Suppressor macrophage treated with lipopolysaccharide for 1 hour (primary cell): Measurements from ENCODE around the gene CUX1.

Experiments
- DNase-seq, 3 donors: peaks; one replicate each; pipeline ENCODE4 v3.0.0-alpha.2; 2020 to 2022

The CUX1 gene

DNA sequence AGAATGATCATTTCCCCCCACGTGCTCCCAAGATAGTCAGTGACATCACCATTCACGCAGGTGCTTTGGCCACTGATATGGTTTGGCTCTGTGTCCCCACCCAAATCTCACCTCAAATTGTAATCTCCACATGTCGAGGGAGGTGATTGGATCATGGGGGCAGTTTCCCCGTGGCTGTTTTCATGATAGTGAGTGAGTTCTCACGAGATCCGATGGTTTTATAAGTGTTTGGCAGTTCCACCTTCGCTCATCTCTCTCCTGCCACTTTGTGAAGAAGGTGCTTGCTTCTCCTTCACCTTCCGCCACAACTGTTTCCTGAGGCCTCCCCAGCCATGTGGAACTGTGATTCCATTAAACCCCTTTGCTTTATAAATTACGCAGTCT is 263.8 kb downstream of the CUX1 start:
- DNase-seq: no peak

DNA sequence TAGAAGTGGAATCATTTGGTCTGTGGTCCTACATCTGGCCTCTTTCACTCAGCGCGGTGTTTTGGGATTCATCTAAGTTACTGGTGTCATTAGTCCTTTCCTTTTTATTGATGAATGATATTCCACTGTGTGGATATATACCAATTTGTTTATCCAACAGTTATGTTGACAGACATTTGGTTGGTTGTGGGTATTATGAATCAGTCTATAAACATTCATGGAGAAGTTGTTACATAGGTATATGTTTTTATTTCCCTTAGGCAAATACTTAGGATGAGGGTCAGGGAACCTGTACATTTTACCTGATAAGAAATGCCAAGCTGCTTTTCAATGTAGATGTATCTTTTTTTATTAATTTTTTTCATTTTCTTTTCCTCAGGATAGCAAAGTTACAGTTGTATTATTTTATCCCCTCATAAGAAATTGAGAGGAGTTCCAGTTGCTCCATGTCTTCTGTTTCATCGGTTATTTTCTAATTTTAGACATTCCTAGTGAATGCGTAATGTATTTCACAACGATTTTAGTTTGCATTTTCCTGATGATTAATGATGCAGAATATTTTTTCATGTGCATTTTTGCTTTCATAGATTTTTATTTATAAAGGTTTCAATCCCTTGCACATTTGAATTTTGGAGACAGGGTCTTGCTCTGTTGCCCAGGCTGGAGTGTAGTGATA is 265.4 kb downstream of the CUX1 start:
- DNase-seq: no peak

DNA sequence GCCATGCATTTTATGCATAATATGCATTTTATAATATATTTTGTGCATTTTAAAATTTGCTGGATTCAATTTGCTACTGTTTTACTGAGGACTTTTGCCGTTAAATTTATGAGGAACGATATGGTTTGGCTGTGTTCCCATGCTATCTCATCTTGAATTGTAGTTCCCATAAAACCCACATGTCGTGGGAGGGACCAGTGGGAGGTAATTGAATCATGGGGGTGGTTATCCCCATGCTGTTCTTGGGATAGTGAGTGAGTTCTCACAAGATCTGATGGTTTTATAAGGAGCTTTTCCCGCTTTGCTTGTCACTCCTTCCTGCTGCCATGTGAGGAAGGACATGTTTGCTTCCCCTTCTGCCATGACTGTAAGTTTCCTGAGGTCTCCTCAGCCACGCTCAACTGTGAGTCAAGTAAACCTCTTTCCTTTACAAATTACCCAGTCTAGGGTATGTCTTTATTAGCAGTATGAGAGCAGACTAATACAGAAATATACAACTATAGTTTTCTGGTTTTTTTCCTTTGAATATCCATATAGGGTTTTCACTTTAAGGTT is 267.9 kb downstream of the CUX1 start:
- peak; percentile 29 to 54 (median 48) for DNase-seq

DNA sequence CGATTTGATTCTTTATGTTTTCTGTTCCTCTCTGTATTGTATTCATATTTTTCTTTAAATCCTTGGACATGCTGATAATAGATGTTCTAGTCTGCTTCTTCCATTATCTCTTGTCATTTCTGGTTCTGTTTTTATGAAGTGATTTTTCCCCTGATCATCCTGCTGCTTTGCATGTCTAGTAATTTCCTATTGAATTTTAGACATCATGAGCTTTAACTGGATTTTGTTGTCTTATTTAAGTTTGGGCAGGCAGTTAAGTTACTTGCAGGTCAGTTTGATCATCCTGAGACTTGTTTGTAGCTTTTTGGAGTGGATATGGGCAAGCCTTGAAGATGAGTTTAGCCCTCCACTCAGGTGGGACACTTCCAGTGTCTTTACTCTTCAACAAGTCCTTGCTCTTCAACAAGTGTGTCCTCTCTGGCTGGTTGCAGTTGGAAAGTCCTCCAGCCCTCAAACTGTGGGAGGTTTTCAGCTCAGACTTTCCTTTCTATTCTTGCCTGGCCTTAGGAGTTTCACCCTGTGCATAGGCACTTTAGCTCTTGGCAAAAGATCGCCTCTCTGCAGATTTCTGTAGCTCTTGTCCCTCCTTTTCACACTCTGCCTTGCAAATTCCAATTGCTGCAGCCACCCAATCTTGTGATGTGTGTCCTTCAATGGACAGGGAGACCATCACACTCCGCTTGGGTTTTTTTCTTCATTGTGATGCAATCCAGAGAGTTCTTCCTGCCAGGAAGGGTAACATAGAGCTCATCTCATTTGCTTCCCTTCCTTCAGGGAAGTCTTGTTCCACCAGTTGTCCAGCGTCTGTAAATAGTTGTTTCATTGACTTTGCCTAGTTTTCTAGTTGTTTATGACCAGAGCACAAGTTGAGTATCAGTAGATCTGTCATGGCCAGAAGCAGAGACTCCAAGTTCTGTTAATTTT is 272.0 kb downstream of the CUX1 start:
- DNase-seq: peak in 2 of 3 donors; percentile 18 to 32

DNA sequence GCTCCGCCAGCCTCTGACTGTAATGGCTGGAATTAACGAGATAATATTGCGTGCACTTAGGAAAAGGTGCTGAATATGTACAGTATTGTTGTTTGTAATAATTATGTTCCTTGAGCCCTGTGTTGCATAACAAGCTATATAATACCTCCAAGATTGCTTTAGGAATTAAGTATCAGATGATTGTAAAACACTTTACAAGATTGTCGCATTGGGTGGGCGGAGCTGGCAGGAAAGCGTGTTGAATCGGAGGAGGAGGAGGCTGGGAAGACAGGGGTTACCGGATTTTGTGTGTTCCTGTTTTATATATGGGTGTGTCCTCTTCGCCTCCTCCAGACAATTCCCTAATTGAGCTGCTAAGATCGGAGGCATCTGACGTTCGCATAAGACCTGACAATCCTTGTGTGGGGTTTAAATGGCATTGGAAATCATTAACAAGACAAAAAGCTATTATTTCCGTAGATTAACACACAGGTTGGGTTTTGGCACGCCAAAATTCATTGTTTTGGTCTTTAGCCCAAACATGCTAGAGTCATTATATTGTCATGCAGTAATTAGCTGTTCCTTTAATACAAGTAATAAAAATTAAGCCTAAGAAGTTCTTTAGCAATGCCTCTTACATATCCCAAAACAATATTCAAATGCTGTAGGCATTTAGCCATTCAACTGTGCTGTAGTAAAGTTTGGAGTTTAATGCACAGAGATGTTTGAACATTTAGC is 276.3 kb downstream of the CUX1 start:
- no peak for DNase-seq

DNA sequence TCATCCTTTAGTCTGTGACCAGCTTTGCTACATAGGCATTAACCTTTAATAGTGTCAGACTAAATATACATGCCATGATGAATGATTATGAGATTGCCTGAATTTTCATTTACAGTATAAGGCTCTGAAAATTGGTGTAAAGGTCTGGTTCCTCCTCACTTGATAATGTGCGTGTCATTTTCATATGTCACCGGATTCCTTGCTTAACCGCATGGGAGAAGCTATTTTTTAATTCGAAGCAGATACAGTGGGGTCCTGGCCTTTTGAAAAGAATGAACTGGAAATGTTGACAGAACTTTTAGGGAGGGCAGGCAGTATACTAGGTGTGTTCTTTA is 276.9 kb downstream of the CUX1 start:
- DNase-seq: no peak

DNA sequence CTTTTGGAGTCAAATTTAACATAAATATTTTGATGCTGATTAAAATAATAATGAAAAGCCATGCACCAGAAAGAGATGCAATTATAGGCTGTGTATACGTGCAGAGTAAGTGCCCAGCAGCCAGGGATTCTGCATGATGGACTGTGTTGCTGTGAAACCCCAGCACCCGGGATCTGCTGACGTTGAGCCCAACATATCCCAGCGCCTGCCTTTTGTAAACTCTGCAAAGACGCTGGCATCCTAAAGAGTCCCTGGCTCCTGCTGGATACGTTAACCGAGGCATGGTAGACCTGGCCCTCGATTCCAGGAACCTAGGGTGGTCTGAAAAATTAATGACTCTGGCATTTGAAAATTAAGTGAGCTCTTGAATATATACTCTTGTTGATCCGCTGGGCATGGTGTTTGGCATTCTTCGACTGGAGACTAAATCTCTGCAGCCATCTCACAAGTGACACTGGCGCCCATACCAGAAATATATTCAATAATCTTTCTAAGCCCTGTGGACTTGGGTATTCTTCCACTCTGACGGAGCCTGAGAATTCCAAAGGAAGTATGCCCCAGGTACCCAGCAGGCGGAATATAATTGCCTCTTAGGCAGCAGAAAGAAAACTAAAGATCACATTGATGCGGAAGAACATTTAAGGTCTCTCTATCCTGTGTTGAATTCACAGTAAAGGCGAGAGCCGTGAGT is 278.0 kb downstream of the CUX1 start:
- DNase-seq: no peak

DNA sequence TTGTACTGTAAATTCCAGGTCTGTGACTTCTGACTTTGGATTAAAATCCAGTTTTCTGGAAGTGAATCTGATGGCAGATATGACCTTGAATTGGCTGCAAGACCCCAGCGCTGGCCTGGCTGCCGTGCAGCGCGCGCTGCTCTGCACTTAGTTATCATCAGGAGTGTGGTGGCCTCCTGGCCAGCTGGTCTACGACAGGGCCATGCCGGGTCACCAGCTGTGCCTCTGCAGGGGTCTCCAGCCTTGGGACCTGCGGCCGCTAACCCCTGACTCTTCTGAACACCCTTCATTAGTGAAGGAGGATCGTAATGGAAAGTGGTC is 278.5 kb downstream of the CUX1 start:
- DNase-seq: no peak

DNA sequence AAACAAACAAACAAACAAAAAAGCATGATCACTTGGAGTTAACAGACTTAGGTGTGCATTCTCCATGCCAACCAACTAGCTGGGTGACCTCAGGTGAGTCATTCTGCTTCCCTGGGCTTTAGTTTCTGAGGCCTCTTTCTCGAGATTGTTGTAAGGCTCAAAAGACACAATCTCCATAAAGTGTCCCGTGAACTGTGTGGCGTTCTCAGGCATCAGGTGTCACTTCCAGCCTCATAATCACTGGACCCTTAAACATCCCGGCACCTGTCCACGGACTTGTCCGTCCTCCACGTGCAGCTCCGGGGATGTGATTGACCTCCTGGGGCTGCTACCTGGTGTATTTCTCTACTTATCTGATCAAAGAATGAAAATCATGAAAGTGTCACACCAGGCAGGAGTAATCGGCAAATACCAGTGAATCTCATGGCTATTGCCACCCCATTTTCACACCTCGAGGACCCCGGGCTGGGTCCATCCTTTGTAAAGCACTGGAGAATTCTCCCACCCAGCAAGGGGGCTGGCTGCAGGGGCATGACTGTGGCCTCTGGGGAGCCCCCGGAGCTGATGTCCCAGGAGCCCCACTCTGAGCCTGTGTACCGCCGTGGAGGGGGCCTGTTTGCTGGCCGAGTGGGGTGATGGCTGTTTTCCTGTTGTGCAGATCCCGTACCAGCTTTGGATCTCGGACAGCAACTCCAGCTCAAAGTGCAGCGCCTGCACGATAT is 279.4 kb downstream of the CUX1 start:
- DNase-seq: no peak

DNA sequence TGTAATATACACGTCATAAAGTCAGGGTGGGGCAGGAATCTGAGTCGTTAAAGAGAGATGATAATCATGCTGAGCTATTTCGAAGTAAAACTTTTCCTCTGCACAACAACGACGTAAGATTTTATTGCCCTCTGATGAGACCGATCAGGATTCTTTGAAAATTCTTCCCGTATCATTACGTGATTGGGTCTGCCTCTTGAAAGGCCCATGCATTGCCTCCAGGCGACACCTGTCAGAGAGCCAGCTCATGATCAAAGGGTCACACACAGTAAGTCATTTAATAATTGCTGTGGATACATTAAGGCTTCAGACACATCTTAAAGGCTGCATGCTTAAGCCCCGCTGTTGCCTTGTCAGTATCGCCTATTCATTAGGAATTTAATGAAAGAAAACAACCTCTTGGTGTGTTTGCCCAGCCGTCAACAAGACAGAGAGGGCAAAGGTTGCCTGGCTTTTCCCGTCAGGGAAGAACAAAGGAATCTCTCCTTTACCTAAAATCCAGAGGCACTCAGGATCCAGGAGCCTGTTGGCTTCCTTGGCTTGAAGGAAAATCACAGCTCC is 280.3 kb downstream of the CUX1 start:
- DNase-seq: no peak

DNA sequence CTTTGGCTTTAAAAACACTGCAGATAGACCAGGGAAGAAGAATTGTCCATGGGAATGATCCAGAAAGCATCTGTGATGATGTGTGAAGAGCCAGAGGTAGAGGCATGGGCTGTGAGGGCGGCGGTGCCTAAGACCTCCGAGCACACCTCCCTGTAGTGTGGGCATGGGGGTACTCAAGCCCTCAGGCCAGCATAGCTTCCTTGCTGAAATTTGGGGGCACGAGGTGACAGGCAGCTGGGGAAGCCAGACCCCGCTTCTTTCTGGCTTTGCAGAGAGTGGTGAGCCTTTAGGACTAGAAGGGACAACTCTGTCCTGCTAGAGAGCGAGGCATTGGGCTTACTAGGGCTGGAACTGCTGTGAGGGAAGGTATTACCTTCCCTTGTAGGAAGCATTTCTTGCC is 281.6 kb downstream of the CUX1 start:
- DNase-seq: no peak

DNA sequence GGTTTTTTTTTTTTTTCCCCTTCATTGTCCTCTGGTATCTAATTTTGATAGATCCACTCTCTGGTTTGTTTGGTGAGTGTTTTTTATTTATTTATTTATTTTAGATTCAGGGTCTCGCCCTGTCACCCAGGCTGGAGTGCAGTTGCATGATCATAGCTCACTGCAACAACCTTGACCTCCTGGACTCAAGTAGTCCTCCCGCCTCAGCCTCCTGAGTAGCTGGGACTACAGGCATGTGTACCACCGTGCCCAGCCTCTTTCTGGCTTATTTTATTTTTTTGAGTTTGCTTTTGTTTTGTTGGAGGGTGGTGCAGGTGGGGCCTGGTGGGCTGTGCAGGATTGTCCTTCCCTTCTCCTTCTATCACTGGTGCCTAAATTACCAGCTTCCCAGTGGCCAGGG is 282.0 kb downstream of the CUX1 start:
- no peak for DNase-seq

DNA sequence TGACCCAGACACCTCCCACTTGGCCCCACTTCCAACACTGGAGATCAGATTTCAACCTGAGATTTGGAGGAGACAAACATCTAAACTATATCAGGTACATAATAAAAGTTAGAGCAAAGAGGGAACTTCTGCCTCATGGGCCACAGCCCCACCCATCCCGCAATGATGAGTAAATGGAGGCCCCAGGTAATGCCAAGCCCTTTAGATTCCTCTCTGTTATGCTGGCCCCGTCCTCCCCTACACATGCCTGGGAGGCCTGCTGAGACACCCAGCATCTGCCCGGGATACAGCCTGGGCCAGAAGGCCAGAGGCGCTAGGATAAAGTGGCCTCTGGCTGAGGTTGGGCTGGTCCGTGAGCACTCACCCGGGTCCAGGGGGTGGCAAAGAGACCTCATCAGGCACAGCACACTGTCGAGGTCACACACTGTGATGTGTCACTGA is 283.7 kb downstream of the CUX1 start:
- no peak for DNase-seq

DNA sequence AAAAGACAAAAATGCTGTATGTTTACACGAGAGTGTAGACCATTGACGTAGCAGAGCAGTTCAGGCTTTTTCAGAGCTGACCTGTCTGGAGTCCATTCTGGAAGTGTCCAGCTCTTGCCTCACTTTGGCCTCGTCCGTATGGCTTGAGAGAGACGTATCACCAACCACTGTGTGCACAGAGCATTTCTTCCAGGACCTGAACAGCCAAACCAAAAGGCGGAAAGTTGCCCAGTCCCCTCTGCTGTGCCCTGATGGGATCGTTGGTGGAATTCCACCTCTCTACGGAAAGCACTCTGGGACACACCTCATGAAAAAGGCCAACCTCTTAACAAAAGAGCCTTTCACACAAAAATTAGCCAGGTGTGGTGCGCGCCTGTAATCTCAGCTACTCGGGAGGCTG is 284.5 kb downstream of the CUX1 start:
- DNase-seq: no peak

DNA sequence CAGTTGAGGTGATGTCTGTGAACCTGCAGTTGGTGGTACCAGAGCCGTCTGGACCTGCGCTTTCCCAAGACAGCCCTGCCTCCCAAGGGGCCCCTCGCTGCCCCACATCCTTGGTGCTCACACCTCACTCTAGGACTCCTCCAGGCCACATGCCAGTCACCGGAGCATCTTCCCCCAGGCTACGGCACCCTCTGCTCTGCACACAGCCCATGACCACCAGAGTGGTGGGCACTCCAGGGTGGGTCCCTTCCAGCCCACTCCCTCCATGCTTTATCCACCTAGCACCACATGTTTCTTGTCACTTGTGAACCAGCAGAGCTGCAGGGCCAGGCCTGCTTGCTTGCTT is 285.6 kb downstream of the CUX1 start:
- DNase-seq: no peak

DNA sequence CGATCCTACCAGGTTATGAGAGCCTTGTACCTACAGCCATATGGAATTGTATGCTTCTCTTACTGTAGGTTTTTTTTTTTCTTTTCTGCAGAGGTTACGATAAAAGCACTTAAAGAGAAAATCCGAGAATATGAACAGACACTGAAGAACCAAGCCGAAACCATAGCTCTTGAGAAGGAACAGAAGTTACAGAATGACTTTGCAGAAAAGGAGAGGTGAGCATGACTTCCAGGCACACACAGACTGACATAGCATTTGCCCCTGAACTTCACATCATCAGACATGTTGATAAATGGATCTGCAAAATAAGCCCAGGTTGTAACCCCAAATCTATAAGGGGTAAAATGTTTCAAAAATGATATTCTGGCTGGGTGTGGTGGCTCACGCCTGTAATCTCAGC is 286.8 kb downstream of the CUX1 start:
- no peak for DNase-seq

DNA sequence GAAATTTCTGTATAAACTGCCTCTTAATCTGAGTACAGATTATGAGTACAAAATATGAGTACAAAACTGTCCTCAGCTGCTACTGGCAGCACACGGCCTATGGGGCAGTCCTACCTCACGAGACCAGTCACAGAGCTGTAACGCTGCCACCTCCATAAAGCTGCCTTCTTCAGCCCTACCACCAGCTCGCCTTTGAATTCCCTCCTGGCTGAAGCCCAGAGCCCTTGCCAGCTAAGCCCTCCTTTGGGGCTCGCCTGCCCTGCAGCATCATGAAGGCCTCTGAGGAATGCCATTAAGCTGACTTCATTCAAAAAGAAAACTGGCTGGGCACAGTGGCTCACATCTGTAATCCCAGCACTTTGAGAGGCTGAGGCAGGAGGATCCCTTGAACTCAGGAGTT is 289.2 kb downstream of the CUX1 start:
- no peak for DNase-seq

DNA sequence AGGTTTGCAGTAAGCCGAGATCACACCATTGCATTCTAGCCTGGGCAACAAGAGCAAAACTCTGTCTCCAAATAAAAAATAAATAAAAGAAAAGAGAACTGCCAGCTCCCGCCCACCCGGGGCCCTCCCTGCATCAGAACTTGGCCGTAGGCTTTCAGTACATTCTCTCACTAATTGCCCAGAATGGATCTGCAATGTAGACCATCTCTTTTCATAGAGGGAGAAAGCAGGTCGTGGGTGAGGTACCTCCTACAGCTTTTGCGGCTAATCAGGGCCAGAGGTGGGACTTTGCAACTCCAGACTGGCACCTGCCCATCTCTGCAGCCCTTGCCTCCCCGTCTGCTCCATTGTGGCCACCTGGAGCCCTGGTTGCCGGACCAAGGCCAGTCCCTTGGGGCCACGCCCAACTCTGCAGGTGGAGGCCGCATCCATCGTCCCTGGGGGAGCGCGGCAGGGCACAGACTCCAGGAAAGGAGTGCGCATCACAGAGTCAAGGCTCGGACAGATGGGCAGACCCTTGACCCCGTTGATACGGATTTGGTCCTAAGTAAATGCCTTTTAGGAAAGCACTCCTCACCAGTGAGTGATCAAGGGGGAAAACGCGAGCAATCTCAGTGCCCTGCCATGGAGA is 290.2 kb downstream of the CUX1 start:
- no peak for DNase-seq

DNA sequence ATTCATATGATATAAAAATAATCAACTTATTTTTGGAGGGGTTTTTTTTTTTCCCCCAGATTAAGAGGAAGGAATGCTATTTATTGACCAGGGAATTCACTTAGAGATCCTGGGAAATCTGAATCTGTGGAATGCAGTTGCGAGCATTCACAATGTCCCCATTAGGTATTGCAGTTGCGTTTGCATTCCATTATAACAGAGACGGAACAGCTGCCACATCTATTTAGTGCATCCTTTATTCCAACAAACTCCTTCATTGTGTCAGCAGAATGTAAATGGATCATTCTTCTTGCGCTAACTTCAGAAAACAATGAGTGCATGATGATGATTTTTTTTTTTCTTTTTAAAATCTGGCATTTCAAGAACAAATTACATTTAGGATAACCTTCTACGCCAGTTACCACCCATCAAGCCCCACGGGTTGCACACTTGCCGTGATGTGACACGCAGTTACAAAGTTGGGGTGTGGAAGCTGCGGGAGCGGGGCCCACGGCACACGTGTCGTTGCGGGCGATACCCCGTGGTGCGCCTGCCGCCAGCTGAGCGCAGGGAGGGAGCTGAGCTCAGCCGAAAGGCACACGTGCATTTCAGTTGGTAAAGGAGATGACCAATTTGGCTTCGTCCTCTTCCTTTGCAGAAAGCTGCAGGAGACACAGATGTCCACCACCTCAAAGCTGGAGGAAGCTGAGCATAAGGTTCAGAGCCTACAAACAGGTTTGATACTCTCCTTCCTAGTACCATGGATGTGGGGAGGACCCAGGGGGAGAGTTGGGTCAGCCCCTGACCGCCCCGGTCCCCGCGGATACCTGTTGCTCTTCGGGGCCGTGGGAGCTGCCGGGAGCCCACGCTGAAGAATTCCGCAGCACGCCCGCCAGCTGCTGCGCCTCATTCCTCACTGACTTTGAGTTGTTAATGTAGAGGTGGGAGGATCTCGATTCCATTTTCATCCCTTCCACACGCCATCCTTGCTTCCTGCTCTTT is 293.9 kb downstream of the CUX1 start:
- DNase-seq: no peak

DNA sequence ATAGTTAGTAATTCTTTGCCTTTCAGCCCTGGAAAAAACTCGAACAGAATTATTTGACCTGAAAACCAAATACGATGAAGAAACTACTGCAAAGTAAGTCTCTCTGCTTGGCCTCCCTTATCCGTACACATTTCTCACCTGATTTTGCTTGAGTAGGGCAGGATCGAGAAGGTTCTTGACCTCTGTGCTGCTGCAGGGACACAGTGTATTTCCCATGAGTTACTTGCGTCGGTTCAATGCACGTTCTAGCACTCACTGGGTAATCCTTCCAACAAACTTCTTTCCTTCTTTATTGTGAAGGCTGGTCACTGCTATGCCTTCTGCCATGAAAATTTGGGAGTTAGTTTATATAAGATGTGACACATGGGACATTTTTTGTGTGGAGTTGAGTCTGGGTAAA is 297.8 kb downstream of the CUX1 start:
- no peak for DNase-seq
